HepG2 (cell line): ENCODE measurements around the gene TRIM67. TPM values are rescaled to one million over a fixed set of nuclear protein-coding genes. Genes with fewer than 3 reads are reported as not detected.

Experiments
- FOSL2 ChIP-seq: sonication (generic); formaldehyde crosslinking; IDR thresholded peaks from 2 replicates; pipeline ENCODE4 v1.4.0; 2020; ENCODE audit warnings: missing genetic modification reagents
- FOXJ3 ChIP-seq: sonication (generic); formaldehyde crosslinking; IDR thresholded peaks from 2 replicates; pipeline ENCODE4 v1.4.0; 2020; ENCODE audit warnings: missing genetic modification reagents, mild to moderate bottlenecking, borderline replicate concordance
- FOXO1 ChIP-seq: sonication (generic); formaldehyde crosslinking; IDR thresholded peaks from 2 replicates; pipeline ENCODE4 v1.4.0; 2020; ENCODE audit warnings: missing genetic modification reagents
- GABPA ChIP-seq, 2 experiments: IDR thresholded peaks; 2 replicates each; pipeline ENCODE4 v1.6.1; 2011 to 2016; ENCODE audit warnings: low read depth in 2 of 2, low read length in 1 of 2, missing biosample characterization in 1 of 2, missing genetic modification characterization in 1 of 2
- HDAC1 ChIP-seq: sonication (generic); formaldehyde crosslinking; IDR thresholded peaks from 2 replicates; pipeline ENCODE4 v1.5.1; 2020; ENCODE audit warnings: mild to moderate bottlenecking, missing genetic modification reagents
- KDM3A ChIP-seq: IDR thresholded peaks from 2 replicates; pipeline ENCODE4 v1.6.1; 2018; ENCODE audit warnings: low read depth, missing compliant biosample characterization
- LCORL ChIP-seq, 2 experiments: fragments of 450-650 bp in 1 of 2; sonication (generic) in 1 of 2; formaldehyde crosslinking in 1 of 2; IDR thresholded peaks; 2 replicates each; pipeline versions ENCODE4 v1.5.0 to v1.6.1; 2017 to 2020; ENCODE audit warnings: antibody characterized with exemption in 1 of 2, missing genetic modification reagents in 1 of 2
- NCOA2 ChIP-seq: sonication (generic); formaldehyde crosslinking; IDR thresholded peaks from 2 replicates; pipeline ENCODE4 v1.8.0; 2022; ENCODE audit warnings: inconsistent platforms
- SIX4 ChIP-seq: sonication (generic); formaldehyde crosslinking; IDR thresholded peaks from 2 replicates; pipeline ENCODE4 v1.4.0; 2020; ENCODE audit warnings: missing genetic modification reagents
- SOX6 ChIP-seq, 2 experiments: fragments of 450-650 bp in 1 of 2; sonication (generic) in 1 of 2; formaldehyde crosslinking in 1 of 2; IDR thresholded peaks; 2 replicates each; pipeline versions ENCODE4 v1.4.0 to v1.6.1; 2017 to 2020; ENCODE audit warnings: antibody characterized with exemption in 1 of 2, mild to moderate bottlenecking in 1 of 2, missing genetic modification reagents in 1 of 2
- TCF7 ChIP-seq: sonication (generic); IDR thresholded peaks from 2 replicates; pipeline ENCODE4 v1.6.1; 2016; ENCODE audit warnings: antibody characterized with exemption, low read depth
- TCF7L2 ChIP-seq: IDR thresholded peaks from 2 replicates; pipeline ENCODE4 v1.6.1; 2011; ENCODE audit warnings: mild to moderate bottlenecking, low read depth, low read length, moderate library complexity
- ZNF678 ChIP-seq: sonication (generic); formaldehyde crosslinking; IDR thresholded peaks from 2 replicates; pipeline ENCODE4 v1.4.0; 2020; ENCODE audit warnings: mild to moderate bottlenecking, missing genetic modification reagents
- polyA plus RNA-seq, 8 experiments: library from polyadenylated mRNA; depleted of rRNA in 3 of 8; stranded (reverse) in 7 of 8; unstranded in 1 of 8; fragments of >200 nt; fragmentation: Illumina TruSeq in 4 of 8; extraction: Trizol in 4 of 8; gene quantifications; 2 replicates each; pipeline versions ENCODE4 v1.2.1 to v1.2.3, GENCODE V29; 2011 to 2016; ENCODE audit warnings: low read depth in 4 of 8, missing spikeins in 1 of 8, mixed read lengths in 1 of 8; ENCODE audit not compliant: insufficient read depth in 1 of 8
- total RNA-seq, 5 experiments: library from RNA; depleted of rRNA; stranded (reverse); fragments of >200 nt; fragmentation: Illumina TruSeq; extraction: Trizol; gene quantifications; 2 replicates each; pipeline ENCODE4 v1.2.3, GENCODE V29; 2016; ENCODE audit warnings: low read depth in 1 of 5
- TF ChIP-seq, protein P1 (sequence below): fragments of 450-650 bp; IDR thresholded peaks from 2 replicates; pipeline ENCODE4 v1.6.1; 2017; ENCODE audit warnings: mild to moderate bottlenecking
- TF ChIP-seq, protein P2 (sequence below): sonication (generic); formaldehyde crosslinking; IDR thresholded peaks from 2 replicates; pipeline ENCODE4 v1.4.0; 2020; ENCODE audit warnings: missing genetic modification reagents
- TF ChIP-seq, protein P3 (sequence below): sonication (generic); formaldehyde crosslinking; IDR thresholded peaks from 2 replicates; pipeline ENCODE4 v1.4.0; 2020; ENCODE audit warnings: mild to moderate bottlenecking, missing genetic modification reagents
- TF ChIP-seq, protein P4 (sequence below): sonication (generic); formaldehyde crosslinking; IDR thresholded peaks from 2 replicates; pipeline ENCODE4 v1.4.0; 2020; ENCODE audit warnings: mild to moderate bottlenecking, missing genetic modification reagents

Gene TRIM67
- total and polyA plus RNA-seq, 2 of the 13 experiments (the other 11 are each of a cell fraction or from before 2014, with no cell fraction given): not detected

DNA sequence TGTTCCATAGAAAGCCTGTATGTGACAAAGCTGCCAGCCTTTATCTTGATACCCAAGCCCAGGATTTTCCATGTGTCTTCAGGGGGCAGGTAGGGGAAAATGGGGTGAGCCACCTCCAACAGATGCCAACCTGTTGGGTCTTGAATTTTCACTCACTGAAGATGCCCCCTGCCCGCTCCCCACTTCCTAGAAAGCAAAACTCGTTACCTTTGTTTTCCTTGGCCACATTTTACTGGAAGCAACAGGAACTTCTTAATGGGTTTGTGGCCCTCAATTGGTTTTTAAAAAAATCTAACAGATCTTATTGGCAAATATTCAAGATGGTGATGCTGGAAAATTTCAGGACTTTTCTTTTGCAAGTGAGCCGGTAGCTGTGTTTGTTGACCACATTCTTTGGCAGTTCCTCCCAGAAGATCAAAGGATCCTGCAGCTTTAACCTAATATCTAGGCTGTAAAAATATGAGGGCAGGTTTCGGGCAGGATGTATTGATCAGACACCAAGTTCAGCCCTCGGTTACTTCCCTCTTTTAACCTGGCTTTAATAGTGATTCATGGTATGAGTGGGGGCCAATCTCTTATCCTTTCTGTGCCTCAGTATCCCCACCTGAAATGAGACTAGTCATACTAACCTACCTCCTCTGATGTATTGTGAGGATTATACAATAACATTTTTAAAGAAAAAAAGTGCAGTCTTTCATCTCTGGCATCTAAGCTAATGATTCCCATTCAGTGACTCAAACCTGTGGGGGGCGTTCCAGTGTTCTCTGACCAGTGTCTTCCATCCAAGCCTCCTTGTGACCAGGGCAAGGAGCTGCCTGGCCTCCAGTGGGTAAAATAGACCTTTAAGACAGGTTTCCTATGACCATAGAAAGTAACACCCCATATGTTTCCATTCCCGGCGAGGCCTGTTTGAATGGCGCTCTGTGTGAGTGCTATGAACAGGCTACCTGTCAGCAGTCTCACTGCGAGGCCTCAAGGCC lies 57.9 kb downstream of the TRIM67 start (continued):
- TF ChIP-seq, protein P1, sequence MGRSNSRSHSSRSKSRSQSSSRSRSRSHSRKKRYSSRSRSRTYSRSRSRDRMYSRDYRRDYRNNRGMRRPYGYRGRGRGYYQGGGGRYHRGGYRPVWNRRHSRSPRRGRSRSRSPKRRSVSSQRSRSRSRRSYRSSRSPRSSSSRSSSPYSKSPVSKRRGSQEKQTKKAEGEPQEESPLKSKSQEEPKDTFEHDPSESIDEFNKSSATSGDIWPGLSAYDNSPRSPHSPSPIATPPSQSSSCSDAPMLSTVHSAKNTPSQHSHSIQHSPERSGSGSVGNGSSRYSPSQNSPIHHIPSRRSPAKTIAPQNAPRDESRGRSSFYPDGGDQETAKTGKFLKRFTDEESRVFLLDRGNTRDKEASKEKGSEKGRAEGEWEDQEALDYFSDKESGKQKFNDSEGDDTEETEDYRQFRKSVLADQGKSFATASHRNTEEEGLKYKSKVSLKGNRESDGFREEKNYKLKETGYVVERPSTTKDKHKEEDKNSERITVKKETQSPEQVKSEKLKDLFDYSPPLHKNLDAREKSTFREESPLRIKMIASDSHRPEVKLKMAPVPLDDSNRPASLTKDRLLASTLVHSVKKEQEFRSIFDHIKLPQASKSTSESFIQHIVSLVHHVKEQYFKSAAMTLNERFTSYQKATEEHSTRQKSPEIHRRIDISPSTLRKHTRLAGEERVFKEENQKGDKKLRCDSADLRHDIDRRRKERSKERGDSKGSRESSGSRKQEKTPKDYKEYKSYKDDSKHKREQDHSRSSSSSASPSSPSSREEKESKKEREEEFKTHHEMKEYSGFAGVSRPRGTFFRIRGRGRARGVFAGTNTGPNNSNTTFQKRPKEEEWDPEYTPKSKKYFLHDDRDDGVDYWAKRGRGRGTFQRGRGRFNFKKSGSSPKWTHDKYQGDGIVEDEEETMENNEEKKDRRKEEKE: no peak
- TF ChIP-seq, protein P2, sequence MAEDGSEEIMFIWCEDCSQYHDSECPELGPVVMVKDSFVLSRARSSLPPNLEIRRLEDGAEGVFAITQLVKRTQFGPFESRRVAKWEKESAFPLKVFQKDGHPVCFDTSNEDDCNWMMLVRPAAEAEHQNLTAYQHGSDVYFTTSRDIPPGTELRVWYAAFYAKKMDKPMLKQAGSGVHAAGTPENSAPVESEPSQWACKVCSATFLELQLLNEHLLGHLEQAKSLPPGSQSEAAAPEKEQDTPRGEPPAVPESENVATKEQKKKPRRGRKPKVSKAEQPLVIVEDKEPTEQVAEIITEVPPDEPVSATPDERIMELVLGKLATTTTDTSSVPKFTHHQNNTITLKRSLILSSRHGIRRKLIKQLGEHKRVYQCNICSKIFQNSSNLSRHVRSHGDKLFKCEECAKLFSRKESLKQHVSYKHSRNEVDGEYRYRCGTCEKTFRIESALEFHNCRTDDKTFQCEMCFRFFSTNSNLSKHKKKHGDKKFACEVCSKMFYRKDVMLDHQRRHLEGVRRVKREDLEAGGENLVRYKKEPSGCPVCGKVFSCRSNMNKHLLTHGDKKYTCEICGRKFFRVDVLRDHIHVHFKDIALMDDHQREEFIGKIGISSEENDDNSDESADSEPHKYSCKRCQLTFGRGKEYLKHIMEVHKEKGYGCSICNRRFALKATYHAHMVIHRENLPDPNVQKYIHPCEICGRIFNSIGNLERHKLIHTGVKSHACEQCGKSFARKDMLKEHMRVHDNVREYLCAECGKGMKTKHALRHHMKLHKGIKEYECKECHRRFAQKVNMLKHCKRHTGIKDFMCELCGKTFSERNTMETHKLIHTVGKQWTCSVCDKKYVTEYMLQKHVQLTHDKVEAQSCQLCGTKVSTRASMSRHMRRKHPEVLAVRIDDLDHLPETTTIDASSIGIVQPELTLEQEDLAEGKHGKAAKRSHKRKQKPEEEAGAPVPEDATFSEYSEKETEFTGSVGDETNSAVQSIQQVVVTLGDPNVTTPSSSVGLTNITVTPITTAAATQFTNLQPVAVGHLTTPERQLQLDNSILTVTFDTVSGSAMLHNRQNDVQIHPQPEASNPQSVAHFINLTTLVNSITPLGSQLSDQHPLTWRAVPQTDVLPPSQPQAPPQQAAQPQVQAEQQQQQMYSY (CRISPR knock-in tag): no peak
- TF ChIP-seq ZNF678 (CRISPR knock-in tag): no peak
- no peak for TF ChIP-seq KDM3A (CRISPR knock-in tag)
- no peak for TF ChIP-seq GABPA (IDR thresholded peaks at IDR 0.05; ENCODE audit: low read depth, low read length)
- peak; percentile 33; the same call in 1 of the 2 replicates for TF ChIP-seq GABPA (CRISPR knock-in tag; IDR thresholded peaks at IDR 0.05; ENCODE audit: low read depth)
- TF ChIP-seq TCF7L2: peak; percentile 90
- peak; percentile 91 for TF ChIP-seq TCF7
- peak; percentile 70 for TF ChIP-seq HDAC1 (CRISPR knock-in tag)
- no peak for TF ChIP-seq SOX6 (IDR thresholded peaks at IDR 0.05)
- TF ChIP-seq SOX6 (CRISPR knock-in tag; IDR thresholded peaks at IDR 0.05): peak; percentile 80
- TF ChIP-seq, protein P3, sequence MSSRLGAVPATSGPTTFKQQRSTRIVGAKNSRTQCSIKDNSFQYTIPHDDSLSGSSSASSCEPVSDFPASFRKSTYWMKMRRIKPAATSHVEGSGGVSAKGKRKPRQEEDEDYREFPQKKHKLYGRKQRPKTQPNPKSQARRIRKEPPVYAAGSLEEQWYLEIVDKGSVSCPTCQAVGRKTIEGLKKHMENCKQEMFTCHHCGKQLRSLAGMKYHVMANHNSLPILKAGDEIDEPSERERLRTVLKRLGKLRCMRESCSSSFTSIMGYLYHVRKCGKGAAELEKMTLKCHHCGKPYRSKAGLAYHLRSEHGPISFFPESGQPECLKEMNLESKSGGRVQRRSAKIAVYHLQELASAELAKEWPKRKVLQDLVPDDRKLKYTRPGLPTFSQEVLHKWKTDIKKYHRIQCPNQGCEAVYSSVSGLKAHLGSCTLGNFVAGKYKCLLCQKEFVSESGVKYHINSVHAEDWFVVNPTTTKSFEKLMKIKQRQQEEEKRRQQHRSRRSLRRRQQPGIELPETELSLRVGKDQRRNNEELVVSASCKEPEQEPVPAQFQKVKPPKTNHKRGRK (CRISPR knock-in tag): no peak
- TF ChIP-seq, protein P4, sequence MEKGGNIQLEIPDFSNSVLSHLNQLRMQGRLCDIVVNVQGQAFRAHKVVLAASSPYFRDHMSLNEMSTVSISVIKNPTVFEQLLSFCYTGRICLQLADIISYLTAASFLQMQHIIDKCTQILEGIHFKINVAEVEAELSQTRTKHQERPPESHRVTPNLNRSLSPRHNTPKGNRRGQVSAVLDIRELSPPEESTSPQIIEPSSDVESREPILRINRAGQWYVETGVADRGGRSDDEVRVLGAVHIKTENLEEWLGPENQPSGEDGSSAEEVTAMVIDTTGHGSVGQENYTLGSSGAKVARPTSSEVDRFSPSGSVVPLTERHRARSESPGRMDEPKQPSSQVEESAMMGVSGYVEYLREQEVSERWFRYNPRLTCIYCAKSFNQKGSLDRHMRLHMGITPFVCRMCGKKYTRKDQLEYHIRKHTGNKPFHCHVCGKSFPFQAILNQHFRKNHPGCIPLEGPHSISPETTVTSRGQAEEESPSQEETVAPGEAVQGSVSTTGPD (CRISPR knock-in tag): peak; percentile 43; the same call in 1 of the 2 replicates
- TF ChIP-seq SIX4 (CRISPR knock-in tag): no peak
- TF ChIP-seq FOXO1: peak; percentile 22; the same call in 1 of the 2 replicates
- TF ChIP-seq FOSL2: peak; percentile 24; the same call in 1 of the 2 replicates
- no peak for TF ChIP-seq LCORL (IDR thresholded peaks at IDR 0.05)
- TF ChIP-seq LCORL (CRISPR knock-in tag; IDR thresholded peaks at IDR 0.05): peak; percentile 88
- peak; percentile 85 for TF ChIP-seq NCOA2 (CRISPR knock-in tag)
- peak; percentile 56; the same call in 1 of the 2 replicates for TF ChIP-seq FOXJ3
